T-helper 2 cell treated with Interferon-gamma antibody and Interleukin-4, amounts not matched to agents 100 ng/mL and 5 ng/mL, for 36 hours (primary cell): ENCODE measurements around the gene CEP97. TPM values are rescaled to one million over a fixed set of nuclear protein-coding genes. Genes with fewer than 3 reads are reported as not detected.
"Not testable (repeated sequence)": the region's sequence is repeated elsewhere in the genome, so short reads cannot be mapped to it uniquely, and the experiment has no call there.

Experiments
- intact Hi-C: fragments of 100-400 bp; cut with micrococcal nuclease; formaldehyde crosslinking; loops from one replicate; pipeline ENCODE4 v1.15.1; 2023
- total RNA-seq: library from RNA; stranded (reverse); gene quantifications from 2 replicates; pipeline ENCODE4 v1.2.3, GENCODE V29; 2022

Gene CEP97
- total RNA-seq, 1 donor from 2014 or later, result 22.0 TPM

GRCh38 chr3:101695779-101696372 is 28.5 kb upstream of the CEP97 start:
- intact Hi-C loops, result loop anchor here (1.0 to 5.0 kb wide), 2 partner anchors 107 to 531 kb away; no protein-coding TSS in a partner anchor

- intact Hi-C loops, result loop anchor here (1.0 kb wide), 1 partner anchor 11 kb away; no protein-coding TSS in a partner anchor
Measured at GRCh38 chr3:101701696-101702634, 22.4 kb upstream of the CEP97 start.

GRCh38 chr3:101702726-101703125 is 21.7 kb upstream of the CEP97 start:
- intact Hi-C loops, result no loop called here

- intact Hi-C loops, result no loop called here
Measured at GRCh38 chr3:101703169-101703568, 21.2 kb upstream of the CEP97 start.

GRCh38 chr3:101704639-101705038 is 19.8 kb upstream of the CEP97 start:
- intact Hi-C loops, result not testable (repeated sequence)

- intact Hi-C loops, result no loop called here
Measured at GRCh38 chr3:101709126-101709525, 15.3 kb upstream of the CEP97 start.

- intact Hi-C loops, result no loop called here
Measured at GRCh38 chr3:101718455-101718854, 6.0 kb upstream of the CEP97 start.

- intact Hi-C loops, result no loop called here
Measured at GRCh38 chr3:101719604-101720185, 4.7 kb upstream of the CEP97 start.

GRCh38 chr3:101720851-101721840 is 3.3 kb upstream of the CEP97 start:
- intact Hi-C loops, result no loop called here

- intact Hi-C loops, result no loop called here
Measured at GRCh38 chr3:101722394-101723173, 1.8 kb upstream of the CEP97 start.

GRCh38 chr3:101725194-101725889 is 928 bp downstream of the CEP97 start:
- intact Hi-C loops, result loop anchor here (2.0 kb wide), 2 partner anchors 43 to 125 kb away; no protein-coding TSS in a partner anchor

GRCh38 chr3:101725890-101726275 is 1.5 kb downstream of the CEP97 start:
- intact Hi-C loops, result loop anchor here (2.0 kb wide), 2 partner anchors 43 to 125 kb away; no protein-coding TSS in a partner anchor

GRCh38 chr3:101729586-101729985 is 5.2 kb downstream of the CEP97 start:
- intact Hi-C loops, result no loop called here

- intact Hi-C loops, result no loop called here
Measured at GRCh38 chr3:101730839-101731238, 6.4 kb downstream of the CEP97 start.

GRCh38 chr3:101732240-101732641 is 7.8 kb downstream of the CEP97 start:
- intact Hi-C loops, result no loop called here

GRCh38 chr3:101735833-101736232 is 11.4 kb downstream of the CEP97 start:
- intact Hi-C loops, result no loop called here

GRCh38 chr3:101741914-101742313 is 17.5 kb downstream of the CEP97 start:
- intact Hi-C loops, result not testable (repeated sequence)

GRCh38 chr3:101744811-101745210 is 20.4 kb downstream of the CEP97 start:
- intact Hi-C loops, result no loop called here

- intact Hi-C loops, result not testable (repeated sequence)
Measured at GRCh38 chr3:101745934-101746333, 21.5 kb downstream of the CEP97 start.
